Osteoblast (primary cell): ENCODE measurements around the gene TSPYL6. TPM values are rescaled to one million over a fixed set of nuclear protein-coding genes. Genes with fewer than 3 reads are reported as not detected.

Source experiments
- DNase-seq: peaks from one replicate; pipeline ENCODE4 v3.0.0; 2011; ENCODE audit warnings: low spot score, mixed read lengths; ENCODE audit not compliant: insufficient read length; ENCODE audit errors: missing footprints
- H2AFZ ChIP-seq: 2 replicates; pipeline ENCODE4 v1.6.0; 2011; ENCODE audit warnings: mild to moderate bottlenecking, low read length
- H3K27ac ChIP-seq: 2 replicates; pipeline ENCODE4 v1.5.1; 2011; ENCODE audit warnings: mild to moderate bottlenecking, low read depth, low read length, moderate library complexity
- H3K27me3 ChIP-seq: 2 replicates; pipeline ENCODE4 v1.6.0; 2012; ENCODE audit warnings: mild to moderate bottlenecking, control low read depth, inconsistent platforms, low read length, moderate library complexity; ENCODE audit not compliant: insufficient read depth
- H3K36me3 ChIP-seq: 2 replicates; pipeline ENCODE4 v1.5.1; 2011; ENCODE audit warnings: mild to moderate bottlenecking, low read length, control low read depth, moderate library complexity; ENCODE audit not compliant: insufficient read depth
- H3K4me1 ChIP-seq: 2 replicates; pipeline ENCODE4 v1.5.1; 2011; ENCODE audit warnings: mild to moderate bottlenecking, low read length, control low read depth, moderate library complexity; ENCODE audit not compliant: insufficient read depth
- H3K4me2 ChIP-seq: 2 replicates; pipeline ENCODE4 v1.6.0; 2011; ENCODE audit warnings: mild to moderate bottlenecking, low read length; ENCODE audit not compliant: insufficient read depth
- H3K4me3 ChIP-seq: fragments of 200-600 bp; sonication (generic); 3 replicates; pipeline ENCODE4 v1.5.1; 2012; ENCODE audit warnings: mild to moderate bottlenecking, low read length, inconsistent platforms; ENCODE audit not compliant: insufficient read depth
- H3K79me2 ChIP-seq: 2 replicates; pipeline ENCODE4 v1.6.0; 2012; ENCODE audit warnings: mild to moderate bottlenecking, low read length, control low read depth, inconsistent platforms; ENCODE audit not compliant: insufficient read depth
- H3K9me3 ChIP-seq: 2 replicates; pipeline ENCODE4 v1.5.1; 2011; ENCODE audit warnings: low read depth, low read length, control low read depth
- H4K20me1 ChIP-seq: 2 replicates; pipeline ENCODE4 v1.6.0; 2012; ENCODE audit warnings: mild to moderate bottlenecking, low read length, control low read depth; ENCODE audit not compliant: insufficient read depth
- CTCF ChIP-seq: IDR thresholded peaks from 2 replicates; pipeline ENCODE4 v1.5.1; 2011; ENCODE audit warnings: mild to moderate bottlenecking, low read depth, low read length, moderate library complexity; ENCODE audit errors: extremely low read depth
- total RNA-seq: library from RNA; depleted of rRNA; stranded (reverse); fragments of >200 nt; gene quantifications from 2 replicates; pipeline ENCODE4 v1.2.3, GENCODE V29; 2012

TSPYL6 gene
- total RNA-seq, 1 donor: not detected

DNA sequence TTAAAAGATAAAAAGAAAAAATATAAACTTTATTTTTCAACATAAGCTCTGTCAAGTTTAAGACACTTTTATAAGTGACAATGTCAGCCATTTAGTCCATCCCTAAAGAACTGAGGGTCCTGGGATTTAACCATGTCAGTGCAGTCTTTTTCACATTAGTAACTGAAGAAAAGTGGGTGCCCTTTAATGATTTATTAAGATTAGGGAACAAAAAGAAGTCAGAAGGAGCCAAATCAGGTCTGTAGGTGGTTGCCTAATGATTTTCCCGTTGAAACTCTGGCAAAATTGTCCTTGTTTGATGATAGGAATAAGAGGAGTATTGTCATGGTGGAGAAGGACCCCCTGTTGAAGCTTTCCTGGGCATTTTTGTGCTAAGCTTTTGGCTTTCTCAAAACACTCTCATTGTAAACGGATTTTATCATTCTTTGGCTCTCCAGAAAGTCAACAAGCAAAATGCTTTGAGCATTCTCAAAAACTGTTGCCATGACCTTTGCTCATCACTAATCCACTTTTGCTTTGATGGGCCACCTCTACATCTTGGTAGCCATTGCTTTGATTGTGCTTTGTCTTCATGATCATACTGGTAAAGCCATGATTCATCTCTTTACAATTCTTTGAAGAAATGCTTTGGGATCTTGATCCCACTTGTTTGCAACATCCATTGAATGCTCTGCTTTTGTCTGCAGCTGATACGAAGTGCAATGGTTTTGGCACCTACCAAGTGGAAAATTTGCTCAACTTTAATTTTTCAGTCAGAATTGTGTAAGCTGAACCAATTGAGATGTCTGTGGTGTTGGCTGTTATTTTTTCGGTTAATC lies 22.0 kb downstream of the TSPYL6 start:
- Histone ChIP-seq H3K27ac (no peak overlapping the region), H3K36me3 (no peaks in the 10 kb centered on the region), H3K4me2 (no peak overlapping the region), H3K79me2 (no peaks in the 10 kb centered on the region), H3K27me3 (no peaks in the 10 kb centered on the region), H3K4me1 (peaks cover 4% of the 10 kb centered on the region), H4K20me1 (no peaks in the 10 kb centered on the region), H3K9me3 (no peaks in the 10 kb centered on the region), H3K4me3 (no peak overlapping the region), H2AFZ (no peak overlapping the region)
- no peak for DNase-seq
- TF ChIP-seq CTCF: no peak

DNA sequence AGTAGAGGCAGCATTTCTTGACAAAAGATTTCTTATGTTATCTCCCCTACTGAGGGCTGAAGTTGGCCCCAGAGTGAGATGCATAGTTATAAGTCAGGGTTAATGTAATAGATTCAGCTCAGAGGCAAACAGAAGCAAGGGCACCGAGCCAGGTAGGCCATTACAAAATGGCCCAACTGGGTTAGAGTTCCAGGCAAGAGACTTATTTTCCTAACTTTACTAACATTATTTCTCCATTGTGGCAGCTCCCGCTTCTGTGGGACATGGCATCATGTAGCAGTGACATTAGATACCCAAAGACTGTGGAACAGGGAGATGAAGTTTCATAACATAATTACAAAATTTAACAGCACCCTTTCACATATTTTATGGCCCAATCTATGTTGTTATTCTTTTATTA lies 27.1 kb downstream of the TSPYL6 start:
- no peak overlapping the region for H3K4me2 ChIP-seq
- no peaks in the 10 kb centered on the region for H3K36me3 ChIP-seq
- H3K27ac ChIP-seq: no peak overlapping the region
- H3K4me1 ChIP-seq: peaks cover 2% of the 10 kb centered on the region
- no peak for DNase-seq
- H3K79me2 ChIP-seq: no peaks in the 10 kb centered on the region
- no peak overlapping the region for H2AFZ ChIP-seq
- no peaks in the 10 kb centered on the region for H3K27me3 ChIP-seq
- no peak for TF ChIP-seq CTCF
- H4K20me1 ChIP-seq: no peaks in the 10 kb centered on the region
- no peaks in the 10 kb centered on the region for H3K9me3 ChIP-seq
- H3K4me3 ChIP-seq: no peak overlapping the region

- Histone ChIP-seq H3K36me3 (no peaks in the 10 kb centered on the region), H3K27me3 (no peaks in the 10 kb centered on the region), H3K79me2 (no peaks in the 10 kb centered on the region), H3K4me2 (no peak overlapping the region), H3K4me1 (peaks cover 2% of the 10 kb centered on the region), H3K4me3 (no peak overlapping the region), H3K9me3 (no peaks in the 10 kb centered on the region), H3K27ac (no peak overlapping the region), H2AFZ (no peak overlapping the region), H4K20me1 (no peaks in the 10 kb centered on the region)
- no peak for DNase-seq
- no peak for TF ChIP-seq CTCF
Measured at GRCh38 chr2:54227798-54228197, 28.2 kb downstream of the TSPYL6 start.

DNA sequence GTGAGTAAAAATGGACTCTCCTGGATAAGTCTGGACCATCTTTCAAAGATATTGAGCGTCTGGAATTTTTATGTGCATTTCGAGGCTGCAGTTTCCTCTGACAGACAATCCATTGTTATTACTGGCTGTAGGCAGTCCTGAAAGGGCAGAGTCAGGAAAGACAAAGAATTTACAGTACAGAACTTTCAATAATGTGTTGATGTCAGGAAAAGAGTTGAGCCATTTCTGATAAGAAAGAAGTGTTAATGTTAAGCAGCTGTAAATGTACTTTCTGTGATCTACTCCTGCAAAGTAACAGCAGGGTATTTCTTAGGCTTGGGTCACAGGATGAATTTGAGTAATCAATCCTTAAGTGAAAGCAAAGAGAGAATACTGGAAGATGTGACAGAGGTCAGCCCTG lies 29.8 kb downstream of the TSPYL6 start:
- Histone ChIP-seq H3K79me2 (no peaks in the 10 kb centered on the region), H3K36me3 (no peaks in the 10 kb centered on the region), H3K27ac (no peak overlapping the region), H2AFZ (no peak overlapping the region), H3K4me3 (no peak overlapping the region), H4K20me1 (no peaks in the 10 kb centered on the region), H3K27me3 (no peaks in the 10 kb centered on the region), H3K9me3 (no peaks in the 10 kb centered on the region), H3K4me1 (peaks cover 2% of the 10 kb centered on the region), H3K4me2 (no peak overlapping the region)
- DNase-seq: no peak
- no peak for TF ChIP-seq CTCF
